Skeletal muscle tissue (tissue), 4 donors: ENCODE measurements around the gene INO80E. TPM values are rescaled to one million over a fixed set of nuclear protein-coding genes. Genes with fewer than 3 reads are reported as not detected.
A peak's percentile ranks its signal among the peaks of the same experiment; 100 is the strongest.

ENCODE experiments used
- H3K27ac ChIP-seq: one replicate; pipeline ENCODE4 v1.7.0; 2013; ENCODE audit warnings: mild to moderate bottlenecking, low read depth, low read length, inconsistent platforms
- H3K27me3 ChIP-seq, 3 donors: one replicate each; pipeline ENCODE4 v1.7.0; 2013; ENCODE audit warnings: low read length in 3 of 3; ENCODE audit not compliant: control insufficient read depth in 3 of 3, insufficient read depth in 3 of 3
- H3K36me3 ChIP-seq, 3 donors: one replicate each; pipeline ENCODE4 v1.7.0; 2013; ENCODE audit warnings: low read length in 3 of 3; ENCODE audit not compliant: control insufficient read depth in 3 of 3, insufficient read depth in 3 of 3
- H3K4me1 ChIP-seq, 3 donors: one replicate each; pipeline ENCODE4 v1.7.0; 2013; ENCODE audit warnings: low read length in 3 of 3, mild to moderate bottlenecking in 3 of 3; ENCODE audit not compliant: control insufficient read depth in 3 of 3, insufficient read depth in 3 of 3
- H3K4me3 ChIP-seq, 3 donors: one replicate each; pipeline ENCODE4 v1.7.0; 2013; ENCODE audit warnings: low read length in 3 of 3
- H3K9ac ChIP-seq, 3 donors: one replicate each; pipeline ENCODE4 v1.7.0; 2013; ENCODE audit warnings: low read length in 3 of 3, mild to moderate bottlenecking in 3 of 3, moderate library complexity in 2 of 3, low read depth in 1 of 3
- H3K9me3 ChIP-seq, 3 donors: one replicate each; pipeline ENCODE4 v1.7.0; 2013; ENCODE audit warnings: low read length in 3 of 3; ENCODE audit not compliant: control insufficient read depth in 3 of 3
- total RNA-seq: library from RNA; depleted of rRNA; stranded (reverse); fragments of >200 nt; gene quantifications from one replicate; pipeline ENCODE4 v1.2.3, GENCODE V29; 2014
- donor health status: Osteomylitis.

The INO80E gene
- total RNA-seq, 1 donor from 2014 or later, result 12.5 TPM

DNA sequence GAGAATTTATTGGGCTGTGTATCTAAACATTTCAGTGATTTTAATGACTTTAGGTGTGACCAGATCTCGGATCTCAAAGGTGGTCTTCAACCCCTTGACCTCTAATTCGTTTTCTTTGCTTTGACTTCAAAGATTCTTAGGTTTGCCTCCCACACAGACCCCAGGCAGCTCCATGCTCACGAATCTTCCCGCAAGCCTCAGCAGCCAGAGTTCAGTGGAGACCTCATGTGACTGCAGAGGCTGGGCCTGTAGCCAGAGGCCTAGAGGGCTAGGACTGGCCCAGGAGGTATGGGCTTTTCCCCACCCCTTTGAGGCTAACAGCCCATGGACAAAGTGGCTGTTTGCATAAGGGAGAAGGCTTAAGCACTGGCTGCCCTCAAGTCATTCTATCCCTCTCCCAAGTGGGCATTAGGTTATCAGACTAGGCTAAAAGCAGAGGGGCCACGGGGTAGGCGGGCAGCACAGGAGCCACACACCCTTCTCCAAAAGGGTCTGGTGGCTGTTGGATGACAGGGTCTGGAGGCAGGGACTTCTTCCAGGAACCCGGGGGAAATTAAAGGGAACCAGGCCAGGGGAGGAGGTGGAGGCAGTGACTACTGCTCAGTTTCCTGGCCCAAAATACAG lies 3.6 kb upstream of the INO80E start:
- no peak overlapping the region for H3K9ac ChIP-seq
- no peaks in the 10 kb centered on the region for H3K9me3 ChIP-seq
- peaks cover 18 to 34% (median 20%) of the 10 kb centered on the region in 3 donors for H3K4me1 ChIP-seq
- no peak overlapping the region for H3K4me3 ChIP-seq
- no peak overlapping the region for H3K27ac ChIP-seq
- H3K27me3 ChIP-seq, result peaks cover 0 to 3% (median 0%) of the 10 kb centered on the region in 3 donors
- peaks cover 47 to 58% (median 49%) of the 10 kb centered on the region in 3 donors for H3K36me3 ChIP-seq

DNA sequence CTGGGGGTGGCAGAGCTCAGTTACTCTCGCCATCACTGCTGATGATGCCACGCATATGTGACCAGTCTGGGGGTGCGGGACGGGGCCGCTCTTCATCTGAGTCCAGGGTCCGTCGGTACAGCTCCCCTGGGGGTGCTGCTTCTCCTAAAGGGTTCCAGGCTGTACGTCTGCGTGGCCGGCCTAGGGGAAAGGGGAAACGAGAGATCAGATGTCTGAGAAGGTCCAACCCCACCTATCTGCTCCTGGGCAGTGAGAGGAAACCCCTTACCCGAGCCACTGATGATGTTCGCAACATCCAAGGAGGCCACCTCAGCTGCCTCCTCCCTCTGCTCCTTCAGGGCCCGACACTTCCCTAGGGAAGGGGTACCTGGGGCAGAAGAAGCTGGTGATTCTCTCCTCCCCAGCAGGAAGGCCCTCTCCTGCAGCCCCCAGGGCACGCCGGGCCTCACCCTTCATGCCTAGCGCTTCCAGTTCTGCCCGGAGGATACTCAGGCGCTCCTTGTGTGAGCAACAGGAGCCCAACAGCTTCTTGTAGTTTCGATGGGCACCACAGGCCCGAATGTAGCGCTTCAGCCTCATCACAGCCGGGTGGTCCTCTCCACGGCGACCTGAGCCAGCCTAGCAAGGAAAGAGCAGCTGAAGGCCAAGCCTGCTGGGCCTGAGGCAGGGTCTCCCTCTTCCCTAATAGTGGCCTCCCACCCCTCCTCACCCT lies 2.7 kb upstream of the INO80E start:
- Histone ChIP-seq H3K27me3 (peaks cover 0 to 3% (median 0%) of the 10 kb centered on the region in 3 donors), H3K27ac (no peak overlapping the region), H3K9me3 (no peaks in the 10 kb centered on the region), H3K4me3 (no peak overlapping the region), H3K4me1 (peaks cover 18 to 34% (median 20%) of the 10 kb centered on the region in 3 donors), H3K9ac (no peak overlapping the region), H3K36me3 (peaks cover 41 to 54% (median 44%) of the 10 kb centered on the region in 3 donors)

DNA sequence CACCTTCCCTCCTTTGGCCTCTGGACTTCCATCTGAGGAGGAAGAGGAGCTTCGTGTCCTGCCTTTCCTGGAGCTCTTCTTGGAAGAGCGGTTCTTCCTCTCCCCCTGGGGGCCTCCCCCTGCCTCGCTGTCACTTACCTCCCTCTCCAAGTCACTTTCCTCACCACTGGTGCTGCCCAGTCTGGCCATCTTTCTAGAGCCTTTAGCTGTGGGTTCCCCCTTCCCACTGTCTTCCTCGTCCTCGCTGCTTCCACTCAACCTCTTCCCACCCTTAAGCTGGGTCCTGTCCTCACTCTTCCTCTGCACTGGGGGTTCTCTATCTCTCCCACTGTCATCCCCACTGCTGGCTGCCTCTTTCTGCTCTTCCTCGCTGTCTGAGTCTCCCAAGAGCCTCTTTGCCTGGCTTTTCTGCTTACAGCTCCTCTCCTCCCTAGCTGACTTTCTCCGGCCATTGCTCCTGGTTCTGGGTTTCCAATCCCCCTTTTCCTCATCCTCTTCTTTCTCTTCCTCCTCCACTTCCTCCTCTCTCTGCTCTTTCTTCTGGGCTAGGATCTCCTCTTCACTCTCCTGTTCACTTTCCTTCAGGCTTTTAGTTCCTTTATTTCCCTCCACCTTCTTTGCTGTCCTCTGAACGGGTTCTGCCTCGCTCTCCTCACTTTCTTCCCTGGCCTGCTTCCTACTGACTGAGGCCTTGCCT lies 2.0 kb upstream of the INO80E start:
- peak overlapping the region; percentile 99 for H3K27ac ChIP-seq

DNA sequence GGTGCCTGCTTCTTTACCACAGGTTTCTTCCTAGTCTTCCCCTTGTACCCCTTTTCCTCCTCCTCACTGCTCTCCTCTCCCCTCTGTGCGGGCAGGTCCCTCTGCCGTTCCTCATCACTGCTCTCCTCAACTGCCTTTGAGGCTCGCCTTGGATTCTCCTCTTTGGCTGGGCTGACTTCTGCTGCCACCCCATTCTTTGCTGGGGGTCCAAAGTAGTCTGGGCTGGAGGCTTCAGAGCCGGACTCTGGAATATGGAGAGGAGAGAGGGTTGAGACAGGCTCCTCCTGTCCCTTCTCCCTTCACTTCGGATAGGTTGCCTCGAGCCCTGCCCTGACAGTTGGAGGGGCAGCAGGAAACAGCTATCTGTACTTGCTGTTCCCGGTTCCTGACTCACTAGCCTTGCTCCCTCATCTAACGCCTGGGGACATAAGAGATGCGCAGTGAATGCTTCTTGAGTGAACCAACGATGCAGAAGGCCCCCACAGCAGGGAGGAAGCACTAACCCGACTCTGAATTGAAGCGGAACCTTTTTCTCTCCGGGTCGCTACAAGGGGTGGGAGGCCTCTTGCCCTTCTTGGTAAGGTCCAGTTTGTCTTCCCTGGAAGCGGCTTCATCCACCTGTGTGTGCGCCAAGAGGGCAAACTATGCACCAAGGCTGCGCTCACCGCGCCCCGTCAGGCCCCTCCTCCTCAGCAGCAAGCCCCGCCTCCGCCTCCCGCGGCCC lies 1.3 kb upstream of the INO80E start:
- Histone ChIP-seq H3K4me1 (peaks cover 18 to 34% (median 20%) of the 10 kb centered on the region in 3 donors), H3K4me3 (peak overlapping the region; percentile 77 to 98 (median 96)), H3K36me3 (peaks cover 32 to 42% (median 36%) of the 10 kb centered on the region in 3 donors), H3K27me3 (peaks cover 0 to 3% (median 0%) of the 10 kb centered on the region in 3 donors), H3K9ac (peak overlapping the region; percentile 95 to 97 (median 96)), H3K27ac (peak overlapping the region; percentile 99), H3K9me3 (no peaks in the 10 kb centered on the region)

More for the DNA sequence above, 2.0 kb upstream of the INO80E start:
- no peaks in the 10 kb centered on the region for H3K9me3 ChIP-seq
- H3K4me3 ChIP-seq, result peak overlapping the region; percentile 77 to 98 (median 96)
- peaks cover 0 to 3% (median 0%) of the 10 kb centered on the region in 3 donors for H3K27me3 ChIP-seq
- peaks cover 36 to 47% (median 37%) of the 10 kb centered on the region in 3 donors for H3K36me3 ChIP-seq
- H3K4me1 ChIP-seq, result peaks cover 18 to 34% (median 20%) of the 10 kb centered on the region in 3 donors
- H3K9ac ChIP-seq, result peak overlapping the region; percentile 95 to 97 (median 96)

DNA sequence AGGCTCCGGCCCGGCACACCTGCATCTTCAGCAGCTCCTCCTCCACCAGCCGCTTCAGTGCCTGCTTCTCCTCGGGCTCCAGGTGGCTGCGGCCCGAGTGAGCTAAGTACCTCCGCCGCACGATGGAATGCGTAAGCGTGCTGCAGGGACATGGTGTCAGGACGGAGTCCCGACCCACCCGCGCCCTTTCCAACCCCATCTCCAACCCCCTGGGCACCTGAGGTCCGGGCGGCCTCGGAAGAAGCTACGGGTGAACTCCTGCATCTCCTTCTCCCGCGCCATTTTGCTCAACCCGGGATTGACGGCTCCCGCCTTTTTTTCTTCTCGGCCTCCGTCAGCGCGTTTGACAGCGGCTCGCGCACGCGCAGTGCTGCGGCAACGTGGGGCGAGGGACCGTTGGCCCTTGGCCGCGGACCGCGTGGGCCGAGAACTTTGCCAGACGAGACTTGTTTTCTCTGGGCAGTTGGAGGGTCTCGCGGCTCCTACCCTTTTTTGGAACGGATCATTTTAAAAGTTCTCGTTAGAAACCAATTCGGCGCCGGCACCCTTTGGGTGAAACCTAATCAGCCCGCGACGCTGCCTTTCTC lies 624 bp upstream of the INO80E start, which contains the start of gene HIRIP3:
Gene HIRIP3 (minus strand): TSS at position 294 of the 587 bp plus-strand sequence. CDS start 12 bp downstream, at position 282.
- H3K4me3 ChIP-seq, result peak within 1 kb of the TSS; percentile 77 to 98 (median 96)
- peaks cover 18 to 34% (median 20%) of the 10 kb centered on the region in 3 donors for H3K4me1 ChIP-seq
- H3K27ac ChIP-seq, result peak within 1 kb of the TSS; percentile 99
- H3K9ac ChIP-seq, result peak within 1 kb of the TSS; percentile 95 to 97 (median 96)
- H3K9me3 ChIP-seq, result no peaks in the 10 kb centered on the region
- peaks cover 0 to 3% (median 0%) of the 10 kb centered on the region in 3 donors for H3K27me3 ChIP-seq
- peaks cover 31 to 38% (median 37%) of the 10 kb centered on the region in 3 donors for H3K36me3 ChIP-seq

DNA sequence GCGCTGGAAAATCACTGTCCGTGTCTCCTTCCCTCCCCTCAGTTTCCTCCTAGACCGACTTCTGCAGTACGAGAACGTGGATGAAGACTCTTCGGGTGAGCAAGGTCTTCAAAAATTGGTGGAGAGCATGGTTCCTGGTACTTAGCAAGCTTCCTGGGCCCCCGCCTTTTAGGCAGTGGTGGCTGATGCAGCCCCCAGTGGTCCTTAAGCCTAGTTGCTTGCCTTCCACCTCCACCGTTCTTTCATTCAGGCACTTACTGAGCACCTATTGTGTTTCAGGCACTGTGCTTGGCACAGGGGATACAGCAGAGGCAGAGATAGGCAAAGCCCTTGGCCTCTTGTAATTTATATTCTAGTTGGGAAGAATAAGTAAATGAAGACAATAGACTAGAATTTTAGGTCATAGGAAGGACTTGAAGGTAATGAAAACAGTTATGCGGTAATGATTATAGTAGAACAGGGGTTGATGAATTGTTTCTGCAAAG lies 767 bp downstream of the INO80E start:
- no peaks in the 10 kb centered on the region for H3K9me3 ChIP-seq
- H3K36me3 ChIP-seq, result peaks cover 26 to 37% (median 29%) of the 10 kb centered on the region in 3 donors
- H3K9ac ChIP-seq, result peak overlapping the region; percentile 95 to 97 (median 96)
- H3K4me3 ChIP-seq, result peak overlapping the region; percentile 77 to 98 (median 96)
- H3K27me3 ChIP-seq, result peaks cover 0 to 3% (median 0%) of the 10 kb centered on the region in 3 donors
- peak overlapping the region; percentile 99 for H3K27ac ChIP-seq
- peaks cover 18 to 34% (median 20%) of the 10 kb centered on the region in 3 donors for H3K4me1 ChIP-seq

DNA sequence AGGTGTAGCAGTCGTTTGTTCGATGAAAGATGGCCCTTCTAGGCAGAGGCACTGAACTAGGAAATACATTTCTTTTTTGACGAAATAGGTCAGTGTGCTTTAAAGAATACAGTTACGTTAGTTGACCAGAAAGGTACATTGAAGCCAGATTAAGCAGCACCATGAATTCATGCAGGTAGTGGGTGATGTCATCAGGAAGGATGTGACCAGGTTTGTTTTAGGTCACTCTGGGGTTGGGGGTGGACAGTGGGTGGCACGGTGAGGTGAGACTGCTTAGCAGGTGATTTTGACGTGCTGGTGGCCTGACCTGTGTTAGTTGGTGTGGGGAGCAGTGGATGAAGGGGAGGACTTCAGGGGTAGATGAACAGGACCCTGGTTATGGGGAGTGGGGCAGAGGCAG lies 3.6 kb downstream of the INO80E start:
- H3K9ac ChIP-seq, result no peak overlapping the region
- H3K4me1 ChIP-seq, result peaks cover 14 to 22% (median 14%) of the 10 kb centered on the region in 3 donors
- H3K27ac ChIP-seq, result no peak overlapping the region
- peaks cover 10 to 25% (median 14%) of the 10 kb centered on the region in 3 donors for H3K36me3 ChIP-seq
- no peaks in the 10 kb centered on the region for H3K9me3 ChIP-seq
- H3K27me3 ChIP-seq, result peaks cover 0 to 3% (median 0%) of the 10 kb centered on the region in 3 donors
- H3K4me3 ChIP-seq, result no peak overlapping the region

DNA sequence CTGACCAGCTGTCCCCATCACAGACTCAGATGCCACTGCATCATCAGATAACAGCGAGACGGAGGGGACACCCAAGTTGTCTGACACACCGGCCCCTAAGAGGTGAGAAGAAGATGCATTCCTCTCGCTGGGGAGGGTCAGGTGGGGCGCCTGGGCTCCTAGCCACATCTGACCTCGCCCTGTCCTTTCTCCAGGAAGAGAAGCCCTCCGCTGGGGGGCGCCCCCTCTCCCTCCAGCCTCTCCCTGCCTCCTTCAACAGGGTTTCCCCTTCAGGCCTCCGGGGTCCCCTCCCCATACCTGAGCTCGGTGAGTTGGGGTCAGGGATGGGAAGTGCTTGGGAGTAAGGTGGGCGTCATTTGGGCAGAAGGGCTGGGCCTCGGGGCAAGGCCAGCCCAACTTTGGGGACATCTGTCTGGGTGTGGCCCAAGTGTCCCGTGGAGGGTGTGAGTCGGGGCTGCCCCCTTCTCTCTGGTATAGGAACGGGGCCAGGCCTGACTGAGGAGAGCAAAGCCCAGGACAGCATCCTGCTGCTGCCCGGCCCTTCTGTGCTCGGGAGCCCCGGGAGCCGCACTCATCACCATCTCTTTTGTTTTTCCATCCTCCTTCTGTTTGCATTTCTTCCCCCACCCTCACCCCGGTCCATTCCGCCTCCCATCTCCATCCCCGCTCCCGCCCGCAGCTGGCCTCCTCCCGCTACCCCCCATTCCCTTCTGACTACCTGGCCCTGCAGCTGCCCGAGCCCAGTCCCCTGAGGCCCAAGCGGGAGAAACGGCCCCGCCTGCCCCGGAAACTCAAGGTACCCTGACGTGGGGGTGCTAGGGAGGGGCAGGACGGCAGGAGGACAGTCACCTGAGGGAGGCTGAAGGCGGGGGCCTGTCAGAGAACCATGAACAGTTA lies 4.9 kb downstream of the INO80E start:
- no peak overlapping the region for H3K27ac ChIP-seq
- H3K4me3 ChIP-seq, result no peak overlapping the region
- H3K9me3 ChIP-seq, result no peaks in the 10 kb centered on the region
- H3K9ac ChIP-seq, result no peak overlapping the region
- H3K27me3 ChIP-seq, result no peaks in the 10 kb centered on the region
- peaks cover 10 to 25% (median 15%) of the 10 kb centered on the region in 3 donors for H3K36me3 ChIP-seq
- peaks cover 9 to 12% (median 10%) of the 10 kb centered on the region in 3 donors for H3K4me1 ChIP-seq
